Measurements from ENCODE around the gene ATP4B.

GRCh38 chr13:113657851-113658741 lies at the start of gene ATP4B:
- no peak for TF ChIP-seq CTCF (conservative IDR thresholded peaks at IDR 0.05; ENCODE audit: low read depth, low read length)
- no peak for TF ChIP-seq EZH2 (IDR thresholded peaks at IDR 0.05; ENCODE audit: borderline replicate concordance, low read depth, low read length, poor library complexity, severe bottlenecking)

Measured in A673 (cell line).